WTC11 (cell line): Measurements from ENCODE around the gene UBE3A. TPM values are rescaled to one million over a fixed set of nuclear protein-coding genes. Genes with fewer than 3 reads are reported as not detected.

Experiments used
- ATAC-seq: fragments of 200-7000 bp; cut with Tn5 transposase; 2 replicates; pipeline ENCODE4 v1.10.0; 2021; ENCODE audit warnings: mild to moderate bottlenecking, moderate library complexity
- Bru-seq: library from RNA; stranded (reverse); fragments of 400-500 nt; gene quantifications from one replicate; lab custom pipeline; 2021; lab: Mats Ljungman, UMichigan
- CTCF ChIA-PET: fragments of 300-600 bp; sonication (Branson Sonifier 250); formaldehyde crosslinking; loops from one replicate; lab custom pipeline; 2021; ENCODE audit warnings: antibody characterized with exemption; lab: Charles Lee
- POLR2A ChIA-PET: fragments of 350-600 bp; sonication (Branson Sonifier 250); formaldehyde crosslinking; loops from one replicate; lab custom pipeline; 2021; ENCODE audit warnings: antibody characterized with exemption; lab: Charles Lee
- DNase-seq: peaks from one replicate; pipeline ENCODE4 v3.0.0; 2021; ENCODE audit warnings: low spot score
- H3K27ac Mint-ChIP-seq: 2 replicates; pipeline ENCODE4 v1.8.0; 2021; ENCODE audit warnings: mixed read lengths
- H3K27me3 Mint-ChIP-seq: 2 replicates; pipeline ENCODE4 v1.8.0; 2021; ENCODE audit warnings: low read depth, mild to moderate bottlenecking, moderate library complexity, mixed read lengths
- H3K36me3 Mint-ChIP-seq: 2 replicates; pipeline ENCODE4 v1.8.0; 2021; ENCODE audit warnings: mixed read lengths
- H3K4me1 Mint-ChIP-seq: 2 replicates; pipeline ENCODE4 v1.8.0; 2022; ENCODE audit warnings: mixed read lengths
- H3K4me3 Mint-ChIP-seq: 2 replicates; pipeline ENCODE4 v1.8.0; 2021; ENCODE audit warnings: mild to moderate bottlenecking, moderate library complexity, mixed read lengths
- H3K9me3 Mint-ChIP-seq: 2 replicates; pipeline ENCODE4 v1.8.0; 2021; ENCODE audit warnings: mixed read lengths
- CBFB ChIP-seq: sonication (generic); formaldehyde crosslinking; IDR thresholded peaks from 2 replicates; pipeline ENCODE4 v1.8.1; 2022; ENCODE audit warnings: mild to moderate bottlenecking, low read depth, missing genetic modification reagents
- CREM ChIP-seq: sonication (generic); formaldehyde crosslinking; IDR thresholded peaks from 2 replicates; pipeline ENCODE4 v1.8.1; 2022; ENCODE audit warnings: mild to moderate bottlenecking, missing genetic modification reagents, moderate library complexity
- EMX1 ChIP-seq: fragments of 250-450 bp; sonication (Bioruptor Pico); IDR thresholded peaks from 2 replicates; pipeline ENCODE4 v1.8.0; 2021; ENCODE audit warnings: mild to moderate bottlenecking
- FOXK1 ChIP-seq: sonication (generic); formaldehyde crosslinking; IDR thresholded peaks from 2 replicates; pipeline ENCODE4 v1.8.0; 2022; ENCODE audit warnings: mild to moderate bottlenecking, moderate library complexity, missing genetic modification reagents
- FOXP1 ChIP-seq: sonication (generic); formaldehyde crosslinking; IDR thresholded peaks from 2 replicates; pipeline ENCODE4 v1.8.0; 2022; ENCODE audit warnings: missing genetic modification reagents, mild to moderate bottlenecking, moderate library complexity, borderline replicate concordance
- JUN ChIP-seq: sonication (generic); formaldehyde crosslinking; IDR thresholded peaks from 2 replicates; pipeline ENCODE4 v1.8.0; 2023; ENCODE audit warnings: mild to moderate bottlenecking, missing genetic modification reagents
- OVOL2 ChIP-seq: fragments of 250-450 bp; sonication (Bioruptor Pico); IDR thresholded peaks from 2 replicates; pipeline ENCODE4 v1.9.0; 2021; ENCODE audit warnings: mild to moderate bottlenecking, borderline replicate concordance
- PREB ChIP-seq: sonication (generic); formaldehyde crosslinking; IDR thresholded peaks from 2 replicates; pipeline ENCODE4 v1.8.1; 2022; ENCODE audit warnings: mild to moderate bottlenecking, missing genetic modification reagents, moderate library complexity, borderline replicate concordance
- SOX15 ChIP-seq: fragments of 250-450 bp; sonication (Bioruptor Pico); IDR thresholded peaks from 2 replicates; pipeline ENCODE4 v1.9.0; 2021; ENCODE audit warnings: mild to moderate bottlenecking
- SP1 ChIP-seq: sonication (generic); formaldehyde crosslinking; conservative IDR thresholded peaks from 2 replicates; pipeline ENCODE4 v1.8.1; 2022; ENCODE audit warnings: missing genetic modification reagents
- USF1 ChIP-seq: sonication (generic); formaldehyde crosslinking; IDR thresholded peaks from 2 replicates; pipeline ENCODE4 v1.8.0; 2022; ENCODE audit warnings: mild to moderate bottlenecking, missing genetic modification reagents
- USF2 ChIP-seq: sonication (generic); formaldehyde crosslinking; IDR thresholded peaks from 2 replicates; pipeline ENCODE4 v1.8.1; 2023; ENCODE audit warnings: mild to moderate bottlenecking, missing genetic modification reagents, moderate library complexity
- ZBTB21 ChIP-seq: sonication (generic); formaldehyde crosslinking; IDR thresholded peaks from 2 replicates; pipeline ENCODE4 v1.8.1; 2023; ENCODE audit warnings: mild to moderate bottlenecking, missing genetic modification reagents, borderline replicate concordance
- ZNF317 ChIP-seq: sonication (generic); formaldehyde crosslinking; IDR thresholded peaks from 2 replicates; pipeline ENCODE4 v1.8.1; 2023; ENCODE audit warnings: low read depth, mild to moderate bottlenecking, moderate library complexity, missing genetic modification reagents, borderline replicate concordance
- ZNF425 ChIP-seq: fragments of 250-450 bp; sonication (Bioruptor Pico); conservative IDR thresholded peaks from 2 replicates; pipeline ENCODE4 v1.9.0; 2021; ENCODE audit warnings: mild to moderate bottlenecking
- long read RNA-seq, 3 experiments: library from RNA in 1 of 3; library from capped mRNA in 1 of 3; library from polyadenylated mRNA in 1 of 3; unstranded in 2 of 3; stranded (forward) in 1 of 3; transcript quantifications; one replicate each; pipeline ENCODE4 v2.0.0, GENCODE V29; 2021
- total RNA-seq: library from RNA; stranded (reverse); gene quantifications from 3 replicates; pipeline ENCODE4 v1.2.3, GENCODE V29; 2021
- TF ChIP-seq, protein P1 (sequence below): sonication (generic); formaldehyde crosslinking; IDR thresholded peaks from 2 replicates; pipeline ENCODE4 v1.8.1; 2022; ENCODE audit warnings: missing genetic modification reagents, borderline replicate concordance
- TF ChIP-seq, protein P2 (sequence below): sonication (generic); formaldehyde crosslinking; IDR thresholded peaks from 2 replicates; pipeline ENCODE4 v1.8.0; 2023; ENCODE audit warnings: mild to moderate bottlenecking, missing genetic modification reagents
- TF ChIP-seq, protein P3 (sequence below): sonication (generic); formaldehyde crosslinking; IDR thresholded peaks from 2 replicates; pipeline ENCODE4 v1.8.1; 2023; ENCODE audit warnings: mild to moderate bottlenecking, moderate library complexity, missing genetic modification reagents

UBE3A gene
- 108 to 120 TPM (median 113 TPM) in 3 replicates for total RNA-seq
- percentile 93 among the genes with signal in this experiment for Bru-seq, nascent RNA
- long read RNA-seq, experiment 1, full-length matches to known transcripts, result 248 of 407 reads
- long read RNA-seq, experiment 1, partial matches to known transcripts, result 60 of 407 reads
- long read RNA-seq, experiment 1, other reads (novel, unspliced or antisense), result 99 of 407 reads
- long read RNA-seq, experiment 2, full-length matches to known transcripts, result 18 of 75 reads
- long read RNA-seq, experiment 2, partial matches to known transcripts, result 12 of 75 reads
- long read RNA-seq, experiment 2, other reads (novel, unspliced or antisense), result 45 of 75 reads
- long read RNA-seq, experiment 3, full-length matches to known transcripts, result 2 of 12 reads
- long read RNA-seq, experiment 3, partial matches to known transcripts, result 10 of 12 reads
- long read RNA-seq, experiment 3, other reads (novel, unspliced or antisense), result 0 of 12 reads

- Mint-ChIP-seq H3K27ac (peak within 1 kb of the TSS; percentile 94), H3K27me3 (no peaks in the 10 kb centered on the region), H3K36me3 (0 out of 2 replicates have a peak, but pooled peaks cover 5% of the 10 kb centered on the region)
- peak; percentile 87 for DNase-seq
- ChIA-PET POLR2A (interaction anchor here (0.7 kb wide), 3 partner anchors 75 to 217 kb away, joined by 3 read pairs; no protein-coding TSS in a partner anchor), CTCF (interaction anchor here (1.2 kb wide), 1 partner anchor 97 kb away, joined by 3 read pairs; no protein-coding TSS in a partner anchor)
- TF ChIP-seq ZBTB21 (CRISPR knock-in tag) (peak; percentile 19; the same call in 1 of the 2 replicates), USF2 (0 out of 2 replicates have a peak, but pooled peaks have one; percentile 24), PREB (CRISPR knock-in tag) (no peak), EMX1 (CRISPR knock-in tag) (0 out of 2 replicates have a peak, but pooled peaks have one; percentile 26), JUN (0 out of 2 replicates have a peak, but pooled peaks have one; percentile 23), ZNF317 (no peak), SOX15 (CRISPR knock-in tag) (no peak), OVOL2 (CRISPR knock-in tag) (no peak), FOXK1 (0 out of 2 replicates have a peak, but pooled peaks have one; percentile 56), ZNF425 (no peak), SP1 (CRISPR knock-in tag) (peak; percentile 92), FOXP1 (CRISPR knock-in tag) (peak; percentile 4; the same call in 1 of the 2 replicates), USF1 (CRISPR knock-in tag) (peak; percentile 29; the same call in 1 of the 2 replicates), CBFB (CRISPR knock-in tag) (0 out of 2 replicates have a peak, but pooled peaks have one; percentile 63), CREM (CRISPR knock-in tag) (0 out of 2 replicates have a peak, but pooled peaks have one; percentile 8)
- TF ChIP-seq, protein P1, sequence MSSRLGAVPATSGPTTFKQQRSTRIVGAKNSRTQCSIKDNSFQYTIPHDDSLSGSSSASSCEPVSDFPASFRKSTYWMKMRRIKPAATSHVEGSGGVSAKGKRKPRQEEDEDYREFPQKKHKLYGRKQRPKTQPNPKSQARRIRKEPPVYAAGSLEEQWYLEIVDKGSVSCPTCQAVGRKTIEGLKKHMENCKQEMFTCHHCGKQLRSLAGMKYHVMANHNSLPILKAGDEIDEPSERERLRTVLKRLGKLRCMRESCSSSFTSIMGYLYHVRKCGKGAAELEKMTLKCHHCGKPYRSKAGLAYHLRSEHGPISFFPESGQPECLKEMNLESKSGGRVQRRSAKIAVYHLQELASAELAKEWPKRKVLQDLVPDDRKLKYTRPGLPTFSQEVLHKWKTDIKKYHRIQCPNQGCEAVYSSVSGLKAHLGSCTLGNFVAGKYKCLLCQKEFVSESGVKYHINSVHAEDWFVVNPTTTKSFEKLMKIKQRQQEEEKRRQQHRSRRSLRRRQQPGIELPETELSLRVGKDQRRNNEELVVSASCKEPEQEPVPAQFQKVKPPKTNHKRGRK (CRISPR knock-in tag), result no peak
- TF ChIP-seq, protein P2, sequence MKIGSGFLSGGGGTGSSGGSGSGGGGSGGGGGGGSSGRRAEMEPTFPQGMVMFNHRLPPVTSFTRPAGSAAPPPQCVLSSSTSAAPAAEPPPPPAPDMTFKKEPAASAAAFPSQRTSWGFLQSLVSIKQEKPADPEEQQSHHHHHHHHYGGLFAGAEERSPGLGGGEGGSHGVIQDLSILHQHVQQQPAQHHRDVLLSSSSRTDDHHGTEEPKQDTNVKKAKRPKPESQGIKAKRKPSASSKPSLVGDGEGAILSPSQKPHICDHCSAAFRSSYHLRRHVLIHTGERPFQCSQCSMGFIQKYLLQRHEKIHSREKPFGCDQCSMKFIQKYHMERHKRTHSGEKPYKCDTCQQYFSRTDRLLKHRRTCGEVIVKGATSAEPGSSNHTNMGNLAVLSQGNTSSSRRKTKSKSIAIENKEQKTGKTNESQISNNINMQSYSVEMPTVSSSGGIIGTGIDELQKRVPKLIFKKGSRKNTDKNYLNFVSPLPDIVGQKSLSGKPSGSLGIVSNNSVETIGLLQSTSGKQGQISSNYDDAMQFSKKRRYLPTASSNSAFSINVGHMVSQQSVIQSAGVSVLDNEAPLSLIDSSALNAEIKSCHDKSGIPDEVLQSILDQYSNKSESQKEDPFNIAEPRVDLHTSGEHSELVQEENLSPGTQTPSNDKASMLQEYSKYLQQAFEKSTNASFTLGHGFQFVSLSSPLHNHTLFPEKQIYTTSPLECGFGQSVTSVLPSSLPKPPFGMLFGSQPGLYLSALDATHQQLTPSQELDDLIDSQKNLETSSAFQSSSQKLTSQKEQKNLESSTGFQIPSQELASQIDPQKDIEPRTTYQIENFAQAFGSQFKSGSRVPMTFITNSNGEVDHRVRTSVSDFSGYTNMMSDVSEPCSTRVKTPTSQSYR (CRISPR knock-in tag), result no peak
- TF ChIP-seq, protein P3, sequence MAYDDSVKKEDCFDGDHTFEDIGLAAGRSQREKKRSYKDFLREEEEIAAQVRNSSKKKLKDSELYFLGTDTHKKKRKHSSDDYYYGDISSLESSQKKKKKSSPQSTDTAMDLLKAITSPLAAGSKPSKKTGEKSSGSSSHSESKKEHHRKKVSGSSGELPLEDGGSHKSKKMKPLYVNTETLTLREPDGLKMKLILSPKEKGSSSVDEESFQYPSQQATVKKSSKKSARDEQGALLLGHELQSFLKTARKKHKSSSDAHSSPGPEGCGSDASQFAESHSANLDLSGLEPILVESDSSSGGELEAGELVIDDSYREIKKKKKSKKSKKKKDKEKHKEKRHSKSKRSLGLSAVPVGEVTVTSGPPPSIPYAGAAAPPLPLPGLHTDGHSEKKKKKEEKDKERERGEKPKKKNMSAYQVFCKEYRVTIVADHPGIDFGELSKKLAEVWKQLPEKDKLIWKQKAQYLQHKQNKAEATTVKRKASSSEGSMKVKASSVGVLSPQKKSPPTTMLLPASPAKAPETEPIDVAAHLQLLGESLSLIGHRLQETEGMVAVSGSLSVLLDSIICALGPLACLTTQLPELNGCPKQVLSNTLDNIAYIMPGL (CRISPR knock-in tag), result peak; percentile 83; the same call in 1 of the 2 replicates
- TF ChIP-seq, all 79 proteins: peak for 11
- H3K4me3 Mint-ChIP-seq, result peak within 1 kb of the TSS; percentile 86
- H3K9me3 Mint-ChIP-seq, result no peaks in the 10 kb centered on the region
- ATAC-seq, result peak; percentile 93
- peaks cover 25% of the 10 kb centered on the region for H3K4me1 Mint-ChIP-seq
Measured at GRCh38 chr15:25438601-25439368, at the start of gene UBE3A. Gene UBE3A, minus strand, starts transcription at chr15:25439024. Its CDS starts 29,917 bp downstream, at chr15:25409107.
